Stimulated activated CD4-positive, alpha-beta T cell treated with anti-CD3 and anti-CD28 coated beads, Interleukin-1b, Interleukin-23, amount 100 ng/mL, for 4 hours (primary cell): Measurements from ENCODE around the gene PANX2.
"Not testable (repeated sequence)": the region's sequence is repeated elsewhere in the genome, so short reads cannot be mapped to it uniquely, and the experiment has no call there.

Experiments used
- DNase-seq, 2 donors: peaks; one replicate each; pipeline ENCODE4 v3.0.0-alpha.2; 2020; ENCODE audit warnings: low read depth in 2 of 2

The PANX2 gene

DNA sequence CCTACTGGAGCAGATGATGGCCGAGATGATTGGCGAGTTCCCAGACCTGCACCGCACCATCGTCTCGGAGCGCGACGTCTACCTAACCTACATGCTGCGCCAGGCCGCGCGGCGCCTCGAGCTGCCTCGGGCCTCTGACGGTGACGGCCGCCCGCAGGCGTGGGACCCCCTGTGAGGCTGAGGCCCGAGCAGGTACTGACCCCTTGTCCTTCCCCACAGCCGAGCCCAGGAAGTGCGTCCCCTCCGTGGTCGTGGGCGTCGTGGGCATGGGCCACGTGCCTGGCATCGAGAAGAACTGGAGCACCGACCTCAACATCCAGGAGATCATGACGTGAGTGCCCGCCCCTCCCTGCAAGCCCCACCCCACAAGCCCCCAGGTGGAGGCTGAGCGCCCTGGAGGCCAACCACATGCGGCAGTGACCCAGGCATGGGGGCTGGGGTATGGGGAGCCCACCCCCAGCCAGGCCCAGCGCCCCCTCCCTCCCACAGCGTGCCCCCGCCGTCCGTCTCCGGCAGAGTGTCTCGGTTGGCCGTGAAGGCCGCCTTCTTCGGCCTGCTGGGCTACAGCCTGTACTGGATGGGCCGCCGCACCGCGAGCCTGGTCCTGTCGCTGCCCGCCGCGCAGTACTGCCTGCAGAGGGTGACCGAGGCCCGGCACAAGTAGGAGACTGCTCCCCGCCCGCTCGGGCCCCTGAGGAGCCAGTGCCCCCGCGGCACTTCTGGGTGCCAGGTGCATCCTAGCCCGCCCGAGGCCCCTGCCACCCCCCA is 27.5 kb downstream of the PANX2 start:
- DNase-seq: no peak

DNA sequence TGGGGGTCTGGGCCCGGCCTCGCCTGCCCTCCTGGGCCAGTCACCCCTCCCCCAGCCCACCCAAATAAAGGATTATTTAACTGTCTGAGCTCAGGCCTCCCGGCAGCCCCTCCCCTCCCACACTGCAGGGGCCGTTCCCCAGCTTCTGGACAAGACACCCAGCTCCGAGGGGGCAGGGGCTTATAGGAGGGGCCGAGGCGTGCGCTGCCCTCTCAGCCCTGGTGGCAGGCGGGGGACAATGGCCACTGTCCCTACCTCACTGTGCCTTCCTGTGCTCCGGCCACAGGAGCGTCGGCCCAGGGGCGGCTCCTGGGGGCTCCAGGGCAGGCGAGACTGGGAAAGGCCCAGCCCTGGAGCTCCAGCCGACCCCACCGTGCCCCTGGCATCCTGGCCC is 28.1 kb downstream of the PANX2 start:
- no peak for DNase-seq

DNA sequence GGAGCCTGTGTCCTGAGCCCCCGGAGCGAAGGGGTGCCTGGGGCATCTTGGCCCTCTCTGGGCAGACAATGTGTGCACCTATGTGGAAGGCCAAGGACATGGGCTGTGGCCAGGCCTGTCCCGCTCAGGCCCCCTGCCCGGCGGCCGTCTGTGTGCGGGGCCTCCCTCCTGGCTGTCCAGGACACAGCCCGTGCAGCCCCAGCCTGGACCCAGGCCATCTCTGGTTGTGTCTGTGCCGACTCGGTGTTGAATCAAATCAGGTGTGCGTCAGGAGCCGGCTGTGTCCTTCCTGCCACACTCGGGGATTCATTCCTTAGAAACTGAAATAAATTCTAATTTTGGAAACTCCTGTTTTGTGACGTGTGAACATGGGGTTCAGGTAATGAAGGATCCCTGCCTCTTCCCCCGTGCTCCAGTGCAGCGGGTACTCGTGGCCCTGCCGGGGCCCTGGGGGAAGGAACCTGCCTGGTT is 28.8 kb downstream of the PANX2 start:
- no peak for DNase-seq

DNA sequence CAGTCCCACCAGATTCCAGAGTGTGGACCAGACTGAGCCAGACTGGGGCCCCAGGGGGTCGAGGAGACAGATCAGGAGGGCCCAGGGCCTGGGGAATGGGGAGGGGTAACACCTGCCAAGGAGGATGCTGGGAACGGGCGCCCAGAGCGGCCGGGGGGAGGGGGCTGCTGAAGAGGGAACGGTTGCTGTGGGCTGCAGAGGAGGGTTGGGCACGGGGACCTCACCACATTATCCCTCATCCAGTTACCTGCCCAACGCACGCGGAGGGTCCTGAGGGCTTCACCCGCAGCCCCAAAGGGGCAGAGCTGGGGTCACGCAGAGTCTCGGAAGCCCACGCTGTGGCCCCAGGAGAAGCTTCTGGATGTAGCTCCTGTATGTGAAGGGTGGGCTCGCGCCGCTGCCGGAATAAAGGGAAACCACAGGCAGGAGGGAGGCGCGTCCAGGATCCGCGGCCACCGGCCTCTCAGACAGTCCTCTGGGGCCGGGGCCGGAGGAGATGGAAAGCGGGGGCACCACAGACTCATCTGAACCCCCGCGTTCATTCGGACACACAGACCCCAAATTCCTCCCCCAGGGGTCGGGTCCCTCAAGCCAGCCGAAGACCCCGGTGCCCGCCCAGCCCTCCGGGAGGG is 29.4 kb downstream of the PANX2 start:
- no peak for DNase-seq

DNA sequence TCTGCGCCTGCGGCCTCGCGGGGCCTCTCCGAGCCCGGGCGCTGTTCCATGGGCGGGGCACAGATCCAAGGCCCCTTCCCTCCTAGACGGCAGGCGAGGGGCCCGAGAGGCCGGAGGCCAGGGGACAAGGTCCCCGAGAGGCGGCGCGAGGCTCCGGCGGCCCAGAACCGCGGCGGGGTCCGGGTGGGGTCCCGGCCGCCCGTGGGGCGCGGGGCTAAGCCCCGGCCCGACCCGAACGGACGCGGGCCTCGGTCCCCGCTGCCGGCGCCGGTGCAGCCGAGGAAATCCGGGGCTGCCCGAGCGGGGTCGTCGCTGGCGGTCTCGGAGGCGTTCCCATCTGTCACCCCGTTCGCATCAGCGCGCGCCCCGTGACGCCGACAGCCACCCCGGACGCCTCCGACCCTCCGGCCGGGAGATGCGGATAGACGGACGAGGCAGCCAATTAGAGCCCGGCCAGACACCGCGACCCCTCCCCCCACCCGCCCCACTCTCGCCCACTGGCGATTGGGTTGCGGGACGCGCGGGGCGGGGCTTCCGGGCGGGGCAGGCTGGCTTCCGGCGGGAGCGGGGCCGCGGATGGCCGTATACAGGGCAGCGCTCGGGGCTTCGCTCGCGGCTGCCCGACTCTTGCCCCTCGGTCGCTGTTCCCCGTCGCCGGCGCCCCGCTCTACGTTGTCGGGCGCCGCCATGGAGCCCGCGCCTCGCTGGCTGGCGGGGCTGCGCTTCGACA is 30.1 kb downstream of the PANX2 start, which contains the start of gene SELENOO:
SELENOO (plus strand) TSS at position 551 of the 730 bp plus-strand sequence; CDS start at position 577, 26 bp downstream.
- peak; percentile 80 to 93 for DNase-seq

DNA sequence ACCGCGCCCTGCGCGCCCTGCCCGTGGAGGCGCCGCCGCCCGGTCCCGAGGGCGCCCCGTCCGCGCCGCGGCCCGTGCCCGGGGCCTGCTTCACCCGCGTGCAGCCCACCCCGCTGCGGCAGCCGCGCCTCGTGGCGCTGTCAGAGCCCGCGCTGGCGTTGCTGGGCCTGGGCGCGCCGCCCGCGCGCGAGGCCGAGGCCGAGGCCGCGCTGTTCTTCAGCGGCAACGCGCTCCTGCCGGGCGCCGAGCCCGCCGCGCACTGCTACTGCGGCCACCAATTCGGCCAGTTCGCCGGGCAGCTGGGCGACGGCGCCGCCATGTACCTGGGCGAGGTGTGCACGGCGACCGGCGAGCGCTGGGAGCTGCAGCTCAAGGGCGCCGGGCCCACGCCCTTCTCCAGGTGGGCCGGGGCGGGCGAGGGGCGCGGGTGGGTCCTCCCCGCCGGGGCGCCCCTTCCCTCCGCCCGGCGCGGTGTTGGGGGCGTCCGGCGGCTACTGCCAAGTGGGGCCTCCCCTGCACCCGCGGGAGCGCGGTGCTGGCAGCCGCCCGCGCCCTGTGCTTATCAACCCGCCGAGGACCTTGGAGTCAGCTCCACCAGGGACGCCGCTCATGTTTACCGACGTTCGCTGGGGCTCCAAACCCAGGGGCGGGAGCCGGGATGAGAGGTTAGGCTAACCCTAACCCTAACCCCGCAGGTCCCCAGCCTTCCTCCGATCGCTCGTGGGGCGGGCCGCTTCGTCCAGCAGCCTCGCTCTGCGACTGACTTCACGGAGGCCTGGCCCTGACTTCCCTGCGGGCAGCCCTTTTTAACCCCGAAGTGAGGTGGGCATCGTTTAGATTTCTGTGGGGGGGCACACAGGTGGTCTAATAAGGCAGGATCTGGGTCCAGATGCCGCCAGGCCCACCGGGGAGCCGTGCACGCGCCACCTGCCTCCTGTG is 30.9 kb downstream of the PANX2 start:
- DNase-seq: no peak

DNA sequence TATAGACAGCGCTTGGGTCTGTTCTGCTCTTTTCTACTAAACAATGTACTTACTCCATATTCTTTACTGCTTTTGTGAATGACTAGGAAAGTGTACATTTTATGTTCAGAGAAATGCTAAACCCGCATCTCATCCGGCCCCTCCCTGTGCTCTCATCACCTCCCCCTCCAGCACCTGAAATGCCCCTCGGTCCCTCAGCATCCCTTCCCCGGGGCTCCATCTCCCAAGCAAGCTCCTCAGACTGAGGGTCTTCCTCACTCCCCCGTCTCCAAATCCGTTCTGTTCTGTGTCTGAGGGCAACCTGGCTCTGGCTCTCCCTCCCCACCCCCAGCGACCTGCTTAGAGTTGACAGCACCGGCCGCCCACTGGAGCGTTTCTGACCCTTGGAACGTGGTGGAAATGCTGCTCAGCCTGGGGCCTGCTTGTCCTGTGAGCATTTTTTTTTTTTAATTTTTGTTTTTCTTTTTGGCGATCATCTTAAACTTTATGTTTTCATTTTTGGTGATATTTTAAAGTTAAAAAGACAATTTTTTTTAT is 31.7 kb downstream of the PANX2 start:
- DNase-seq: no peak

DNA sequence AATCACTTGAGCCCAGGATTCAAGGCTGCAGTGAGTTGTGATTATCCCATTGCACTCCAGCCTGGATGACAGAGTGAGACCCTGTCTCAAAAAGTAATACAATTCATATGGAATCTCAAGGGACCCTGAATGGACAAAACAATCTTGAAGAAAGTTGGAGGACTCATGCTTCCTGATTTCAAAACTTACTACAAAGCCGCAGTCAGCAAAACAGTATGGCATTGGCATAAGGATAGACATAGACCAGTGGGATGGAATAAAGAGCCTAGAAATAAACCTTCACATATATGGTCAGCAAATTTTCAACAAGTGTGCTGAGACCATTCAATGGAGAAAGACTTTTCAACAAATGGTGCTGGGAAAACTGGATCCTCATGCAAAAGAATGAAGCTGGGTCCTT is 32.8 kb downstream of the PANX2 start:
- DNase-seq: no peak

DNA sequence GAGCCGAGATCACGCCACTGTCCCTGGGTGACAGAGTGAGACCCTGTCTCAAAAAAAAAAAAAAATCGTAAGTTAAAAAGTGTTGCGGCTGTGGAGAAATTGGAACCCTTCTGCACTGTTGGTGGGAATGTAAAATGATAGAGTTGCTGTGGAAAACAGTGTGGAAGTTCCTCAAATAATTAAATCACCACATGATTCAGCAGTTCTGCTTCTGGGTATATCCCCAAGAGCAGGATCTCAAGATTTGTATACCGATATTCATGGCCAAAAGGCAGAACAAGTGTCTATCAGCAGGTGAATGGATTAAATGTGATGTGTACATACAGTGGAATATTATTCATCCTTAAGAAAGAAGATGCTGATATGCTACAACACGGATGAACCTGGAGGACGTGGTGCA is 34.0 kb downstream of the PANX2 start:
- no peak for DNase-seq

DNA sequence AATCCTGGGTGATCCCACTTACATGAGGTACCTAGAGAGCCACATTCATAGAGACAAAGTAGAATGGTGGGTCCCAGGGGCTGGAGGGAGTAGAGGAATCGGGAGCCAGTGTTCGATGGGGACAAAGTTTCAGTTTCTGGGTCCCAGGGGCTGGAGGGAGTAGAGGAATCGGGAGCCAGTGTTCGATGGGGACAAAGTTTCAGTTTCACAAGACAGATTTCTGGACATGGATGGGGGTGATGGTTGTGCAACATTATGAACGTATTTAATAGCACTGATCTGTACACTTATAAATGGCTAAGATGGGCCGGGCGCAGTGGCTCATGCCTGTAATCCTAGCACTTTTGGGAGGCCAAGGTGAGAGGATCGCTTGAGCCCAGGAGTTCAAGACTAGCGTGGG is 34.5 kb downstream of the PANX2 start:
- not testable (repeated sequence) for DNase-seq

DNA sequence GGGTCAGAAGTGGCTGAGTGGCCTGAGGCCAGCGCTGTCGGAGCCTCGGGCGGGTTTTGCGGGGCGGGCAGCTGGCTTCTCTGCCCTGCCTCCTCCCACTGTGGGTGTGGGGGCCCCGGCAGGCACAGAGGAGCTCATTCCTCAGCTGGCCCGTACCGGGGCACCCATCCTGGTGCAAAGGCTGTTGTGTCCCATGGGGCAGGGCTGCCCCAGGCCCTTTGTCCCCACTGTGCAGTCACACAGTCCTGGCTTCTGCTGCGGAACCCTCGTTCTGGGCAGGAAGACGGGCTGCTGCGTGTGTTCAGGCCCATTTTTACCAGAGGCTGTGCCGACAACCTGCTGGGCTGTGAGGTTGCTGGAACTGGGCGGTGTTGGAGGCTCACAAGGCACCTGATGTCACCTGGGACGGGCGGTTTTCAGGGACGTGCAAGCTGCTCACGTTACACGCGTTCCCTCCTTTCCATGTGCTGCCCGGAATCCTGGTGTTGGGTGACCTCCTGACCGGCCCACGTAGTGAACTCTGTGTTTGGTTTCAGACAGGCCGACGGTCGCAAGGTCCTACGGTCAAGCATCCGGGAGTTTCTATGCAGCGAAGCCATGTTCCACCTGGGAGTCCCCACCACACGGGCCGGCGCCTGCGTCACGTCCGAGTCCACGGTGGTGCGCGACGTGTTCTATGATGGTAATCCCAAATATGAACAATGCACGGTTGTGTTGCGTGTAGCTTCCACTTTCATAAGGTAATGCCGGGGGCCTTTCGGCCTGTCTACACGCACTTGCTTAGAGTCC is 35.4 kb downstream of the PANX2 start:
- DNase-seq: no peak

DNA sequence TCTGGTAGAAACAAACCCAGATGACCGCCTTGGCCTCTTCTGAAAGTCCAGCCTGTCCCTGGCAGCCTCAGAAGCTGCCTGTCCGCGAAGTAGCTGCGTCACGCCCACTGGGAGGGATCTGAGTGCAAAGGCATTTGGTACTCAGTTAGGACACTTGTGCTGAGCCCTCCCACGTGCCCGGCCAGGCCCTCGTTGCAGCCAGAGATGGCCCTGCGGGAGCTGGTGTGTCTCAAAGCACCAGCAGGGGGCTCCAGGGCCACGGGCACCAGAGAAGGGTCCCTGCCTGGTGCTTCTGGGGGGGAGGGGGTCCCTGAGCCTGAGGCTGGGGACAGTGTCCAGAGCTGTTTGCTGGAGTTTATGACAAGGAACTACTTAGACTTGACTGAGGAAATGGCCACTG is 36.1 kb downstream of the PANX2 start:
- DNase-seq: no peak

DNA sequence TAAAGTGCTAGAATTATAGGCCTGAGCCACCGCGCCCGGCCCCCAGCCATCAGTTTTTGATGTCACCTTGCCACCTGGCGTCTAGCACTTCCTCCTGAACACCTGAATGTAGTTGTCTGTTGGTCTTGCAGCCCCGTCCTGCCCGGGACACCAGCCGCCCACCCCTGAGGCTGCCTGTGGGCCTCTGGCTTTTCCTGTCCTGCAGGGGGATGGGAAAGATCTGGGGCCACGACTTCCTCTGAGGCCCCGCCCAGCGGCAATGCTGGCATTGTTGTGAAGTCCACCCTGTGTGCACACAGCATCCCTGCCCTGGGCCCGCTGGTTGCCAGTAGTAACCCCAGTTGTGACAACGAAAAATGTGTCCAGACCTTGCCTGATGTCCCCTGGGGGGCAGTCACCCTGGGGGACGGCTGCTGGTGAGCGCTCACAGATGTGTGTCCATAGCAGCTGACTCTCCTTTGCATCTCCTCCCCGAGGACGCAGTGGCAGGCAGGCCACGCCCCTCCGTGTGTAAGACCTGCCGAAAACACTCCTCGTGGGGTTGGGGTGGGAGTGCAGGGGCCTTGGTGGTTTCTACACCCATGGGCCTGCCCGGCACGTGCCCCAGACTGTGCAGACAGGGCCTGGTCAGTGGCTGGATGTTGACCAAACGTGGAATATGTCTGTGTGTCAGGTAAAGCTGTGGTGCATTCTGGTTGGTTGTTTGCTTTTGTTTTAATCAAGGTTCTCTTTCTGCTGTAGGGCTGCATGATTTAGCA is 37.0 kb downstream of the PANX2 start:
- no peak for DNase-seq

DNA sequence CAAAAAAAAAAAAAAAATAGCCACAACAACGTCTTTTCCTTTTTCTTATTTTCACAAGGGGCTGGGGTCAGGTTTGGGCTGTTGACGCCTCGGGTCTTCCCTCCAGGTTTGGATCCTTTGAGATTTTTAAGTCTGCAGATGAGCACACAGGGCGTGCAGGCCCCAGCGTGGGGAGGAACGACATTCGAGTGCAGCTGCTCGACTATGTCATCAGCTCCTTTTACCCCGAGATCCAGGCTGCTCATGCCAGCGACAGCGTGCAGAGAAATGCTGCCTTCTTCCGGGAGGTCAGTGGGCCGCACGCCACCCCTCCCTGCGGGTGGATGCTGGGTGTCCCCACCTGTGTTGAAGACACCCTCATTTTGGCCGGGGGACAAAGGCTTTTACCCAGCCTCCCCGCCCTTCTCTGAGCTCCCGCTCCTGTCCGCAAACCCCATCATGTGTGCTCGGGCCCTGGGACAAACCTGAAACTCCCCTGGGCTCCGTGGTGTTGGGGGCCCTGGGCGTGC is 38.0 kb downstream of the PANX2 start:
- DNase-seq: no peak

DNA sequence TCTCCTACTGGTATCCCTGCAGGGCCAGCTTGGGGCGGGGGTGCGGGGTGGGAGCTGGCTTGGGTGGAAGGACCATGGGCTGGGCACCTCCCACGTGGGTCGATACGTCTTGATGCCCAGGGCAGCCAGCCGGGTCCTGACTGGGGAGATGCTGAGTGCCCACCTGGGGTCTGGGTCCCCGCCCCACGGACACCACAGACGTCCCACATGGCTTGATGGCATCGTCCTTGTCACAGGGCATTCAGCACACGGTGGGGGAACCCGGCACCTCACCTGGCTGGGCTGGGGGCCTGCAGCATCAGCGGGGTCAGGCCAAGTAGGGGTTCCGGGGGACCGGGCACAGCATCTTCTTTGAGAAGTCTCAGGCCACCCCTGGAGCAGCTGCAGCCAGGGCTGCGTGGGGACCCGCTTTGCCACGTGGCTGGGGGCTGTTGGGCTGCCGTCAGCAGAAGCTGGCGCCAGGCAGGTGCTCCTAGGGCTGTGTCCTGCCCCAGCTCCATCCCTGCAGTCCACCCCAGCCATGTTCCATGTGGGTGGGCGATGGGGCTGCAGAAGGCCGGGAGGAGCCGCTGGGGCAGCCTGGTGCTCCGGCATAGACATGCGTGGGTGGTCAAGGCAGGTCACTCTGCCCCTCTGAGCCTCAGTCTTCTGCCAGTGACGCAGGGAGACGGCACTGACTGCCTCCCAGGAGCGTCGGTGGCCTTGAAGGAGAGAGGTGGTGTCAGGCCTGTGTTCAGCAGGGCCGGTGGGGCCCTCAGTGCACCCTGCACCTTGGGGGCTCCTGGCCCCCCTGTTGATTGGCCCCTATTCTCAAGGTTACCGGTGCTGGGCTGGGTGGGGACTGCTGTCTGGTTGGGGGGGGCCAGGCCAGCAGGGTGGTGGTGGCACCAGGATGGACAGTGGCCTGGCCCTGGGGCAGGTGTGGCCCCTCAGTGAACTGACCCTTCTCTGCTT is 38.7 kb downstream of the PANX2 start:
- no peak for DNase-seq

DNA sequence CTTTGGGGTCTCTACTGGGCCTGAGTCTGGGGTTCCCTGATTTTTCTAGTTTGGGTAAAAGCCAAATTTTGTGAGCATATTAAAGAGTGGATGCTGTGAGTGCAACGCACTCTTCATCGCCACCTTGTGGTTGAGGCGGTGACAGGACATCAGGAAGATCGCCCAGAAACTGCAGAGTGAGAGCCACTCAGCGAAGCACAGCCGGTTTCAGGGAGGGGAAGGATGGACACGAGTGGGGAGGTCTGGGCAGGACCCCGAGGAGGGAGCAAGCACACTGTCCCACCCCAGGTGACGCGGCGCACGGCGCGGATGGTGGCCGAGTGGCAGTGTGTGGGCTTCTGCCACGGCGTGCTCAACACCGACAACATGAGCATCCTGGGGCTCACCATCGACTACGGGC is 39.4 kb downstream of the PANX2 start:
- peak; percentile 58 to 66 for DNase-seq

DNA sequence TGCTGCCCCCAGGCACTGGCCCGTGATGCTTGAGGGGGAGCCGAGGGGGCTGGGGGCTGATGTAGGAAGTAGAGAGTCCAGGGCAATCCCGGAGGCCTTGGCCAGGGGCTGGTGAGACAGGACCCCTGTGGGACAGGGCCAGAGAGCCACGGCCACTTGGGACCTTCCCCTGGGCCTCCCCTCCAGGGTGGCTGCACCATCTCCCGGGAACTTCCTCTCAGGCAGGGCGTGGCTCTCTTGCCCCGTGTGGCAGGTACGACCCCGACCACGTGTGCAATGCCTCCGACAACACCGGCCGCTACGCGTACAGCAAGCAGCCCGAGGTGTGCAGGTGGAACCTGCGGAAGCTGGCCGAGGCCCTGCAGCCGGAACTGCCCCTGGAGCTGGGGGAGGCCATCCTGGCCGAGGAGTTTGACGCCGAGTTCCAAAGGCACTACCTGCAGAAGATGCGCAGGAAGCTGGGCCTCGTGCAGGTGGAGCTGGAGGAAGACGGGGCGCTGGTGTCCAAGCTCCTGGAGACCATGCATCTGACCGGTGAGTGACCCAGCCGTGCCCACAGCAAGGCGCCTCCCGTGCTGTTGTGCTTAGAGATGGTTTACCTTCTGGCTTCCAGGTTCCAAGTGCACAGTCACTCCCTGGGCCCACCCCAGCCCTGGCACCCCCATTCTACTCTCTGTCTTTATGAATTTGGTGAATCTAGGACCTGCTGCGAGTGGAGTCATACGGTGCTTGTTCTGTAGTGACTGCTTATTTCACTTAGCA is 40.0 kb downstream of the PANX2 start:
- DNase-seq: no peak

DNA sequence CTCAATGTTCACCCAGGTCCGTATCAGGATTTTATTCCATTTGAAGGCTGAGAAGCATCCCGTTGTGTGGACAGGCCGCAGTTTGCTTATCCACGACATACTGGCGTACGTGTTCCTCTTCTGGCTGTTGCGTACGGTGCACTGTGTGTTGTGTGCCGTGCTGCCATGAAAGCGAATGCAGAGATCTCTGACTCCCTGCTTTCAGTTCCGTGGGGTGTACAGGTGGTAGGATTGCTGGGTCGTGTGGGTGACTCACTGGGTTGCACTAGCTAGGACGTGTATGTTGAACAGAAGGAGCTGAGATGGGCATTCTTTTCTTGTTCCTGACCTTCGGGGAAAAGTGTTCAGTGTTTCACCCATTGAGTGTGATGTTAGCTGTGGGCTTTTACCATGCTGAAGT is 40.6 kb downstream of the PANX2 start:
- no peak for DNase-seq
